DMS114 treated with DMSO at 0.1 percent for 48 hours (cell line): ENCODE results near the gene TRAPPC8.
A peak's percentile ranks its signal among the peaks of the same experiment; 100 is the strongest.
"Not testable (repeated sequence)": the region's sequence is repeated elsewhere in the genome, so short reads cannot be mapped to it uniquely, and the experiment has no call there.

Experiments
- DNase-seq: peaks from one replicate; lab custom pipeline; 2025; ENCODE audit not compliant: unreplicated experiment; lab: John Stamatoyannopoulos, UW

The TRAPPC8 gene

GRCh38 chr18:31876707-31877106, 66.2 kb downstream of the TRAPPC8 start:
- DNase-seq: no peak

GRCh38 chr18:31875301-31875700, 67.6 kb downstream of the TRAPPC8 start:
- no peak for DNase-seq

- DNase-seq: no peak
These were observed 79.8 kb downstream of the TRAPPC8 start for GRCh38 chr18:31863103-31863502.

GRCh38 chr18:31860488-31860887, 82.4 kb downstream of the TRAPPC8 start:
- DNase-seq: no peak

- DNase-seq: no peak
These were observed 85.3 kb downstream of the TRAPPC8 start for GRCh38 chr18:31857526-31858106.

GRCh38 chr18:31850844-31851243, 92.1 kb downstream of the TRAPPC8 start:
- no peak for DNase-seq

GRCh38 chr18:31840499-31840898, 102.4 kb downstream of the TRAPPC8 start:
- DNase-seq: no peak

GRCh38 chr18:31837879-31838278, 105.0 kb downstream of the TRAPPC8 start:
- DNase-seq: no peak

- no peak for DNase-seq
These were observed 107.3 kb downstream of the TRAPPC8 start for GRCh38 chr18:31835528-31836133.

- DNase-seq: no peak
These were observed 111.0 kb downstream of the TRAPPC8 start for GRCh38 chr18:31831903-31832302.

- DNase-seq: no peak
These were observed 112.2 kb downstream of the TRAPPC8 start for GRCh38 chr18:31830686-31831085.

- DNase-seq: no peak
These were observed 114.3 kb downstream of the TRAPPC8 start for GRCh38 chr18:31828613-31829012.

GRCh38 chr18:31826673-31827325, 116.1 kb downstream of the TRAPPC8 start:
- not testable (repeated sequence) for DNase-seq

- no peak for DNase-seq
These were observed 117.2 kb downstream of the TRAPPC8 start for GRCh38 chr18:31825772-31826171.

GRCh38 chr18:31821545-31822171, 121.3 kb downstream of the TRAPPC8 start:
- DNase-seq: no peak

GRCh38 chr18:31819925-31820229, 123.1 kb downstream of the TRAPPC8 start:
- no peak for DNase-seq

GRCh38 chr18:31819106-31819924, 123.6 kb downstream of the TRAPPC8 start:
- peak; percentile 55 for DNase-seq

GRCh38 chr18:31814132-31814531, 128.8 kb downstream of the TRAPPC8 start:
- DNase-seq: no peak

- not testable (repeated sequence) for DNase-seq
These were observed 132.4 kb downstream of the TRAPPC8 start for GRCh38 chr18:31810336-31811130.

GRCh38 chr18:31809049-31809448, 133.9 kb downstream of the TRAPPC8 start:
- DNase-seq: not testable (repeated sequence)

- no peak for DNase-seq
These were observed 141.8 kb downstream of the TRAPPC8 start for GRCh38 chr18:31801078-31801477.
